Activated CD8-positive, alpha-beta T cell treated with anti-CD3 and anti-CD28 coated beads for 36 hours (primary cell): ENCODE results near the gene MOB3B. TPM values are rescaled to one million over a fixed set of nuclear protein-coding genes. Genes with fewer than 3 reads are reported as not detected.

ENCODE experiments used
- ATAC-seq: fragments of 200-7000 bp; cut with Tn5 transposase; one replicate; pipeline ENCODE4 v1.10.0; 2021; ENCODE audit warnings: mild to moderate bottlenecking, moderate library complexity
- CTCF ChIA-PET: fragments of 350-600 bp; sonication (Branson Sonifier 250); formaldehyde crosslinking; loops from one replicate; lab custom pipeline; 2021; ENCODE audit warnings: antibody characterized with exemption; lab: Charles Lee
- POLR2A ChIA-PET: fragments of 350-600 bp; sonication (Branson Sonifier 250); formaldehyde crosslinking; loops from one replicate; lab custom pipeline; 2021; ENCODE audit warnings: antibody characterized with exemption; lab: Charles Lee
- DNase-seq: peaks from one replicate; pipeline ENCODE4 v3.0.0-alpha.2; 2020
- H3K27ac Mint-ChIP-seq: one replicate; pipeline ENCODE4 v1.8.0; 2021; ENCODE audit warnings: mild to moderate bottlenecking, mixed read lengths
- H3K27me3 Mint-ChIP-seq: one replicate; pipeline ENCODE4 v1.8.0; 2021; ENCODE audit warnings: mixed read lengths
- H3K36me3 Mint-ChIP-seq: one replicate; pipeline ENCODE4 v1.8.0; 2021; ENCODE audit warnings: low read depth, mixed read lengths
- H3K4me1 Mint-ChIP-seq: one replicate; pipeline ENCODE4 v1.8.0; 2021; ENCODE audit warnings: low read depth, mixed read lengths
- H3K4me3 Mint-ChIP-seq: one replicate; pipeline ENCODE4 v1.8.0; 2021; ENCODE audit warnings: mild to moderate bottlenecking, moderate library complexity, mixed read lengths
- H3K9me3 Mint-ChIP-seq: one replicate; pipeline ENCODE4 v1.8.0; 2021; ENCODE audit warnings: mixed read lengths
- CTCF ChIP-seq: fragments of 200-600 bp; IDR thresholded peaks from one replicate; pipeline ENCODE4 v1.8.0; 2022; ENCODE audit warnings: antibody characterized with exemption, mild to moderate bottlenecking
- intact Hi-C: fragments of 100-400 bp; cut with micrococcal nuclease; formaldehyde crosslinking; loops from one replicate; pipeline ENCODE4 v1.10.0; 2022
- total RNA-seq, 2 experiments: library from RNA; stranded (reverse); gene quantifications; one replicate each; pipeline ENCODE4 v1.2.3, GENCODE V29; 2021

Gene MOB3B
- total RNA-seq, 2 experiments from 2014 or later: 0.47 to 0.67 TPM

GRCh38 chr9:27489087-27489876 is 40.3 kb downstream of the MOB3B start:
- CTCF ChIA-PET: interaction anchor here (1.2 kb wide), 1 partner anchor 27 kb away, joined by 3 read pairs; no protein-coding TSS in a partner anchor
- Mint-ChIP-seq H3K9me3 (peaks cover 3% of the 10 kb centered on the region), H3K4me1 (peaks cover 24% of the 10 kb centered on the region), H3K36me3 (peaks cover 3% of the 10 kb centered on the region), H3K27ac (no peak overlapping the region), H3K27me3 (peaks cover 2% of the 10 kb centered on the region), H3K4me3 (no peak overlapping the region)
- ATAC-seq (no peak), DNase-seq (no peak)
- intact Hi-C loops: no loop called here
- POLR2A ChIA-PET: no interaction called here
- no peak for TF ChIP-seq CTCF

GRCh38 chr9:27487927-27488326 is 41.7 kb downstream of the MOB3B start:
- TF ChIP-seq CTCF: no peak
- no peaks in the 10 kb centered on the region for H3K9me3 Mint-ChIP-seq
- CTCF ChIA-PET: no interaction called here
- H3K27ac Mint-ChIP-seq: no peak overlapping the region
- DNase-seq: no peak
- no peaks in the 10 kb centered on the region for H3K36me3 Mint-ChIP-seq
- H3K4me3 Mint-ChIP-seq: no peak overlapping the region
- POLR2A ChIA-PET: no interaction called here
- H3K27me3 Mint-ChIP-seq: no peaks in the 10 kb centered on the region
- intact Hi-C loops: no loop called here
- H3K4me1 Mint-ChIP-seq: peaks cover 24% of the 10 kb centered on the region
- ATAC-seq: no peak

DNA sequence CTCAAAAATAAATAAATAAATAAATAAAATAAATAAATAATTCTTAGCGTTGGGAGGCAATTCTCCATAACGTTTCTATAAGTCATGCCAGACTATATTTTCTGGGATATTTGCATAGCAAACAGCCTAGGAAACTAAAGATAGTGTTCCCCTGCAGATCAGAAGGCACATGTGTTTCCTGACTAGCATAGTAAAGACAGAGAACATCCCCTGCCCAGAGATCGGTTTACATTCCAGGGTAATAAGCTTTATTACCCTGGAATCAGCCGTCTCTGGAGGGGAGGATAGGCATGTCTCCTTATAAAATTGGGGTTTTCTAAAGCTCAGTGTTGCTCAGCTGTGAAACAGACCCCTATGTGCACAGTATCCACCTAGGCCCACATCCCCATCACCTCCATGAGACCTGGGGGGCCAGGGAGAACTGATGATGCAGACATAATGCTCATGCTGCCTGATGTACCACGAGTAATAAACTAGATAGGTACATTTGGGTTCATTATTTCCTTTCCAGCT is 42.4 kb downstream of the MOB3B start:
- intact Hi-C loops: no loop called here
- no peaks in the 10 kb centered on the region for H3K9me3 Mint-ChIP-seq
- H3K27ac Mint-ChIP-seq: no peak overlapping the region
- DNase-seq (no peak), ATAC-seq (no peak)
- ChIA-PET POLR2A (no interaction called here), CTCF (no interaction called here)
- no peak overlapping the region for H3K4me3 Mint-ChIP-seq
- TF ChIP-seq CTCF: no peak
- no peaks in the 10 kb centered on the region for H3K36me3 Mint-ChIP-seq
- peaks cover 24% of the 10 kb centered on the region for H3K4me1 Mint-ChIP-seq
- H3K27me3 Mint-ChIP-seq: no peaks in the 10 kb centered on the region

DNA sequence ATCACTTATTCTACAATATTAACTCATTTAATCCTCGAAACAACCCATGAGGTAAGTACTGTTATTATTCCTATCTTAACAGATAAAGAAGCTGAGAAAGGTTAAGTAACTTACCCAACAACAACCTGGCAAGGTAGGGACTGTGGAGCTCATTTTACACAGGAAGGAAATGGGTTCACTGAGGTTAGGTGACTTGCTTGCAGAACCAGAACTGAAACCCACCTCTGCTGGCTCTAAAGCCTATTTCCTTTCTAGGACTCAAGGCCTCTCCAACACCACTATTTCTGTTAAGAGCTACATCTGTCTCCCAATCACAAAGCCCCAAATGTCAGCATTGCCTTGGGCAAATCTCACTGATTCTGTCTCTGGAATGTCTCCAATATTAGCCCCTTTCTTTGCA is 44.5 kb downstream of the MOB3B start:
- ATAC-seq (peak; percentile 67), DNase-seq (peak; percentile 9)
- Mint-ChIP-seq H3K4me3 (no peak overlapping the region), H3K36me3 (no peaks in the 10 kb centered on the region), H3K9me3 (peaks cover 2% of the 10 kb centered on the region), H3K4me1 (peaks cover 24% of the 10 kb centered on the region), H3K27me3 (no peaks in the 10 kb centered on the region), H3K27ac (peak overlapping the region; percentile 2)
- ChIA-PET CTCF (interaction anchor here (1.7 kb wide), 1 partner anchor 44 kb away, joined by 4 read pairs; the partner anchor contains the start of gene MOB3B), POLR2A (no interaction called here)
- no peak for TF ChIP-seq CTCF
- intact Hi-C loops: no loop called here

GRCh38 chr9:27483576-27483975 is 46.0 kb downstream of the MOB3B start:
- no peak for TF ChIP-seq CTCF
- no peak for ATAC-seq
- Mint-ChIP-seq H3K27me3 (no peaks in the 10 kb centered on the region), H3K4me1 (peaks cover 17% of the 10 kb centered on the region), H3K9me3 (peaks cover 8% of the 10 kb centered on the region), H3K4me3 (no peak overlapping the region), H3K27ac (no peak overlapping the region), H3K36me3 (no peaks in the 10 kb centered on the region)
- ChIA-PET CTCF (interaction anchor here (0.6 kb wide), 1 partner anchor 117 kb away, joined by 3 read pairs; no protein-coding TSS in a partner anchor), POLR2A (interaction anchor here (0.6 kb wide), 1 partner anchor 126 kb away, joined by 3 read pairs; no protein-coding TSS in a partner anchor)
- intact Hi-C loops: no loop called here
- DNase-seq: no peak
